ENCODE measurements around the gene SMC4. TPM values are rescaled to one million over a fixed set of nuclear protein-coding genes. Genes with fewer than 3 reads are reported as not detected.
"Not testable (repeated sequence)": the region's sequence is repeated elsewhere in the genome, so short reads cannot be mapped to it uniquely, and the experiment has no call there.

SMC4 gene
- total RNA-seq (10 to 100 TPM; 10.5 to 71.7 (median 20.0) TPM), polyA plus RNA-seq (10 to 100 TPM; 29.0 to 48.5 (median 44.5) TPM)
- long read RNA-seq, donor 1, result 0 reads
- long read RNA-seq, donor 2, partial matches to known transcripts, result 0 of 2 reads
- long read RNA-seq, donor 2, other reads (novel, unspliced or antisense), result 0 of 2 reads
- long read RNA-seq, donor 3, partial matches to known transcripts, result 12 of 13 reads
- long read RNA-seq, donor 3, other reads (novel, unspliced or antisense), result 0 of 13 reads
- long read RNA-seq, donor 4, partial matches to known transcripts, result 13 of 13 reads
- long read RNA-seq, donor 4, other reads (novel, unspliced or antisense), result 0 of 13 reads
- long read RNA-seq, donor 5, full-length matches to known transcripts, result 13 of 18 reads
- long read RNA-seq, donor 5, partial matches to known transcripts, result 2 of 18 reads
- long read RNA-seq, donor 5, other reads (novel, unspliced or antisense), result 3 of 18 reads
- long read RNA-seq, donor 6, partial matches to known transcripts, result 8 of 9 reads
- long read RNA-seq, donor 6, other reads (novel, unspliced or antisense), result 1 of 9 reads
- long read RNA-seq, donor 7, partial matches to known transcripts, result 0 of 2 reads
- long read RNA-seq, donor 7, other reads (novel, unspliced or antisense), result 0 of 2 reads
- long read RNA-seq, donor 8, partial matches to known transcripts, result 19 of 20 reads
- long read RNA-seq, donor 8, other reads (novel, unspliced or antisense), result 0 of 20 reads
- long read RNA-seq, donor 9, partial matches to known transcripts, result 0 of 1 reads
- long read RNA-seq, donor 9, other reads (novel, unspliced or antisense), result 0 of 1 reads
- long read RNA-seq, donor 10, partial matches to known transcripts, result 6 of 6 reads
- long read RNA-seq, donor 10, other reads (novel, unspliced or antisense), result 0 of 6 reads

DNA sequence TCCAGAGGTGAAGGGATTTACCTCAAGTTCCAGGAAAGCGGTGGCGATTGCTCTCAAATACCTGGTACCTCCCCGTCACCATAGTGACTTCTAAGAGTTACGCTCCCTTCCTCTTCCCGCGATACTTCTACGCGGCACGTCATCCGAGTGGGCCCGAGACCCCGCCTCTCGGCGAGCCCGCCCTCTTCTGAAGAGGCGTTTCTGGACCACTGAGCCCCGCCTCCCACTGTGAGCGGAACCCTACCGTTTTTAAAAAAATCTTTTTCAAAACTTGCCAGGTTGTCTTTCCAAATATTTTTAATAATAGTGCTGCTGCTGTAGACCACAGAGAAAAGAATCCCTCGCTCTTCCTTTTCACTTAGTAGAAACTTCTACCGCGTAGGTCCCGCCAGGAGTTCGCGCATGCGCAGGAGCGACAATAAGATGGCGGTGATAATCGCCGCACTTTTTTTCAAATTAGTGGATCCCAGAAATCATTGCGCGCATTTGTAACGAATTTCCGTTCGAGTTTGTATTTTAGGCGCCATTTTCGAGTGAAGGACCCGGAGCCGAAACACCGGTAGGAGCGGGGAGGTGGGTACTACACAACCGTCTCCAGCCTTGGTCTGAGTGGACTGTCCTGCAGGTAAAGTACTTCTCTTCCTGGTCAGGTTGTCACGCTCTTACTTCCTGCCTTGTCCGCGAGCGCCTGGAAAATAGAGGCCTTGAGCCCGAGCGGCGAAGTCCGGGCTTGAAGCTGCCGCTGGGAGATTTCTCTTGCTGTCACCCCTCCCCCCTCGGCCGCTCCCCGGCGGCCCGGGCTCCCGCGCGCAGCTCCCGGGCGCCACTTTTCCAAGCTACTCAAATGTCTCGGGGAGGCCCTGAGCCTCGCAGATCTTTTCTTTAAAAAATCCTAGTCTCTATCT, at the start of gene SMC4, which contains the start of gene IFT80:
Gene SMC4 (plus strand): TSS at position 526 of the 905 bp plus-strand sequence. CDS start 1,177 bp downstream, outside the sequence.
Gene IFT80 (minus strand): TSS at position 101 of the 905 bp plus-strand sequence. CDS start 14,625 bp downstream, outside the sequence.
- intact Hi-C loops (cut with DNase I), result no loop called here

DNA sequence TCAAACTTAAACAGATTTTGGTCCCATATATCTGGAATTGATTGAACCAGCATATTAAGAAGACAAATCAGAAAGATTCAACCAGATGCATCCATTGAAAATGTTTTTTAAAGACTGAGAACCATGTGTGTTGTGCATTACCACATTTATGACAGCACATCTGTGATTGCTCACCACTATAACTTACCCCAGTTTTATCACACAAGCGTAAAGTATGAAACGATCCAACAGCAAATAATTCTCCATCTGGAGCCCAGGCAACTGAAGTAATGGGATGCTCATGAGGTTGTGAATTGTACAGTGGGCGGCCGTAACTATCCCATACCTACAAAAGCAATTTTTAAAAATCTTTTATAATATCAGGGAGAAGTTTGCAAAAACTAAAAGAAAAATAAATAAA, 43.6 kb upstream of the SMC4 start:
- intact Hi-C loops (cut with DNase I), result no loop called here
- TF ChIP-seq POLR2A (IDR thresholded peaks at IDR 0.05), result no peak
- TF ChIP-seq, protein P1, sequence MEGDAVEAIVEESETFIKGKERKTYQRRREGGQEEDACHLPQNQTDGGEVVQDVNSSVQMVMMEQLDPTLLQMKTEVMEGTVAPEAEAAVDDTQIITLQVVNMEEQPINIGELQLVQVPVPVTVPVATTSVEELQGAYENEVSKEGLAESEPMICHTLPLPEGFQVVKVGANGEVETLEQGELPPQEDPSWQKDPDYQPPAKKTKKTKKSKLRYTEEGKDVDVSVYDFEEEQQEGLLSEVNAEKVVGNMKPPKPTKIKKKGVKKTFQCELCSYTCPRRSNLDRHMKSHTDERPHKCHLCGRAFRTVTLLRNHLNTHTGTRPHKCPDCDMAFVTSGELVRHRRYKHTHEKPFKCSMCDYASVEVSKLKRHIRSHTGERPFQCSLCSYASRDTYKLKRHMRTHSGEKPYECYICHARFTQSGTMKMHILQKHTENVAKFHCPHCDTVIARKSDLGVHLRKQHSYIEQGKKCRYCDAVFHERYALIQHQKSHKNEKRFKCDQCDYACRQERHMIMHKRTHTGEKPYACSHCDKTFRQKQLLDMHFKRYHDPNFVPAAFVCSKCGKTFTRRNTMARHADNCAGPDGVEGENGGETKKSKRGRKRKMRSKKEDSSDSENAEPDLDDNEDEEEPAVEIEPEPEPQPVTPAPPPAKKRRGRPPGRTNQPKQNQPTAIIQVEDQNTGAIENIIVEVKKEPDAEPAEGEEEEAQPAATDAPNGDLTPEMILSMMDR (IDR thresholded peaks at IDR 0.05), result no peak
- 91 to 96% (median 95%) methylated on average over 4 of the region's 4 CpGs for WGBS, 4 donors
- no peaks in the 10 kb centered on the region for H3K4me1 ChIP-seq (replicated peaks in 1 of 2)
- no peak overlapping the region for H3K4me3 ChIP-seq
- H3K9me3 ChIP-seq (replicated peaks in 1 of 3), result no peaks in the 10 kb centered on the region
- H3K27ac ChIP-seq, result no peak overlapping the region
- H3K27me3 ChIP-seq, result no peaks in the 10 kb centered on the region
- no peak for DNase-seq
- H3K36me3 ChIP-seq (replicated peaks in 1 of 2), result no peaks in the 10 kb centered on the region

More for the DNA sequence above, at the start of gene SMC4, which contains the start of gene IFT80:
- TF ChIP-seq, protein P1 (IDR thresholded peaks at IDR 0.05), result no peak
- peak; percentile 38 to 88 for TF ChIP-seq POLR2A (IDR thresholded peaks at IDR 0.05)
- peak within 1 kb of the TSS; percentile 79 to 90 (median 83) for H3K27ac ChIP-seq
- H3K4me3 ChIP-seq, result peak within 1 kb of the TSS; percentile 66 to 79 (median 72)
- H3K4me1 ChIP-seq (replicated peaks in 1 of 2), result peaks cover 0 to 9% of the 10 kb centered on the region in 2 donors
- 0 to 1% (median 0%) methylated on average over 46 to 63 of the region's 63 CpGs for WGBS, 4 donors
- H3K36me3 ChIP-seq (replicated peaks in 1 of 2), result no peaks in the 10 kb centered on the region
- H3K27me3 ChIP-seq, result no peaks in the 10 kb centered on the region
- DNase-seq, result peak; percentile 96 to 99 (median 97)
- no peaks in the 10 kb centered on the region for H3K9me3 ChIP-seq (replicated peaks in 1 of 3)

DNA sequence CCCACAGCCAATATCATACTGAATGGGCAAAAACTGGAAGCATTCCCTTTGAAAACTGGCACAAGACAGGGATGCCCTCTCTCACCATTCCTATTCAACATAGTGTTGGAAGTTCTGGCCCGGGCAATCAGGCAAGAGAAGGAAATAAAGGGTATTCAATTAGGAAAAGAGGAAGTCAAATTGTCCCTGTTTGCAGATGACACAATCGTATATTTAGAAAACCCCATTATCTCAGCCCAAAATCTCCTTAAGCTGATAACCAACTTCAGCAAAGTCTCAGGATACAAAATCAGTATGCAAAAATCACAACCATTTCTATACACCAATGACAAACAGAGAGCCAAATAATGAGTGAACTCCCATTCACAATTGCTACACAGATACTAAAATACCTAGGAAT, 36.6 kb upstream of the SMC4 start:
- intact Hi-C loops (cut with DNase I); H3K4me3 ChIP-seq; DNase-seq; H3K4me1 ChIP-seq (replicated peaks in 1 of 2); H3K27ac ChIP-seq; H3K9me3 ChIP-seq (replicated peaks in 1 of 3); H3K27me3 ChIP-seq; H3K36me3 ChIP-seq (replicated peaks in 1 of 2): not testable (repeated sequence)
- WGBS, 4 donors, result 68 to 91% (median 86%) methylated on average over 2 of the region's 2 CpGs

DNA sequence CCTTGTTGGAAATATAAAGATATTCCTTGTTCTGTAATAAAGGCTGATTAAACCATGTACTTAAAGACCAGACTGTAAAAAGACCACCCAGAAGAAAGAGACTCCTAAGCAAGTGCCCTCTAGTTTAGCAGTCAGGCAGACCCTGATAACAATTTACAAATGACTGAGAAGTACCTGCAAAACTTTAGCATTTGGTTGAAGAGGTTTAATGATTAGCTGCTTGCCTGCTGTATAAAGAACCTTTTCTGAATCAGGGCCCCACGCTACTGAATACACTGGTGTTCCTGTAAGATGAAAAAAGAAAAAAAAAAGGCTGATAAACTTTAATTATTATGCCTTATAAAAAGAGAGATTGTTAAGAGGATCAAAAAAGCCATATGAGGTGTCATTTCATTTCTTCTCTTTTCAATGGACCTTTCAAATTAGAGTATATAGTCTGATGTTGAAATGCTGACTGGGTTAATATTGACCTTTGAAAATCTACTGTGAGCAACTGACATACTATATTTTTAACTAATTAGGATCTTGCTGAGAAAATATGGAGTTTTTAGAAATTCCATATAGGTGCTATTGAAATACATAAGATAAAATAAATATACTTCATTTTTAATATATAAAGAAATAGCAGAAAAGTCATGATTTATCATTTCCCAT, 33.5 kb upstream of the SMC4 start:
- H3K36me3 ChIP-seq (replicated peaks in 1 of 2), result peaks cover 0 to 3% of the 10 kb centered on the region in 2 donors
- intact Hi-C loops (cut with DNase I), result no loop called here
- H3K27me3 ChIP-seq, result no peaks in the 10 kb centered on the region
- H3K27ac ChIP-seq, result no peak overlapping the region
- H3K4me3 ChIP-seq, result no peak overlapping the region
- DNase-seq, result no peak
- no peaks in the 10 kb centered on the region for H3K9me3 ChIP-seq (replicated peaks in 1 of 3)
- TF ChIP-seq POLR2A (IDR thresholded peaks at IDR 0.05), result no peak
- TF ChIP-seq, protein P1 (IDR thresholded peaks at IDR 0.05), result no peak
- 94 to 100% (median 100%) methylated on average over 1 of the region's 1 CpG for WGBS, 4 donors
- H3K4me1 ChIP-seq (replicated peaks in 1 of 2), result no peaks in the 10 kb centered on the region

Data from adrenal gland (tissue), 19 donors.